ENCODE measurements around the gene FCN3.

Gene FCN3

DNA sequence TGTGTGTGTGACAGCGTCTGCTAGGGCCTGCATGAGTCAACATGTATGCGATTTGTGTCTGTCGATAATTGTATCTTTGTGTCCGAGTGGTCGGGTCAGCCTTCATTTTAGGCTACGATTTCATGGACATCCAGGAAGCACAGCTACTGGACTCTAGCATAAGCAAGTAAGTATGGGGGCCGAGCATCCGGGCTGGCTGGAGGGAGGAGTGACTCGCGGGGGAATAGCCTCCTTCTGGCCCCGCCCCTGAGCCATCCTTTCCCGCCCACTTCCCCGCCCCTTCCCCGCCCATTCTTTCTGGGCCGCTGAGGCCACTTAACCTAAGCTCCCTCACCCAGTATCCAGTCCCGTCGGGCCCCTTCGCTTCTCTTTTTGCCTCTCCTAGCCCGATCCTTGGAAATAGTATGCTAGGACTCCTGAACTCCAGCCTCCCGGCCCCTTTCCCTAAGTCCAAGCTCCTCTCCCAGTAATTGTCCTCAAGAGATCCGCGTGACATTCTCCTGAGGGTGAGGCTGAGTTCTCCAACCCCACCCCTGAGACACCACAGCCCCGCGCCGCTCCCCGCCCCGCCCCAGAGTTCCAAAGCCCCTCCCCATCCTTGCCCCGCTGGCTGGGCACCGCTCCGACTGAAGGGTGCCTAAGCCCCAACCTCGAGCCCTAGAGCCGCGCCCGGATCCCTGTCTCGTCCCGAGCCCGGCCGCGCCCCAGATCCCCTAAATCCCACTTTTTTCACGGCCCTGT lies 9.1 kb downstream of the FCN3 start:
- ChIA-PET POLR2A (ENCODE audit: low non-redundant PET) (interaction anchor here (0.8 to 1.2 kb wide), 6 partner anchors 12 to 65 kb away, joined by 3 to 11 read pairs (median 4); no protein-coding TSS in a partner anchor), CTCF (interaction anchor here (0.6 to 3.0 kb wide), 10 partner anchors 8 to 65 kb away, joined by 3 to 19 read pairs (median 4); no protein-coding TSS in a partner anchor)
- TF ChIP-seq, protein P1, sequence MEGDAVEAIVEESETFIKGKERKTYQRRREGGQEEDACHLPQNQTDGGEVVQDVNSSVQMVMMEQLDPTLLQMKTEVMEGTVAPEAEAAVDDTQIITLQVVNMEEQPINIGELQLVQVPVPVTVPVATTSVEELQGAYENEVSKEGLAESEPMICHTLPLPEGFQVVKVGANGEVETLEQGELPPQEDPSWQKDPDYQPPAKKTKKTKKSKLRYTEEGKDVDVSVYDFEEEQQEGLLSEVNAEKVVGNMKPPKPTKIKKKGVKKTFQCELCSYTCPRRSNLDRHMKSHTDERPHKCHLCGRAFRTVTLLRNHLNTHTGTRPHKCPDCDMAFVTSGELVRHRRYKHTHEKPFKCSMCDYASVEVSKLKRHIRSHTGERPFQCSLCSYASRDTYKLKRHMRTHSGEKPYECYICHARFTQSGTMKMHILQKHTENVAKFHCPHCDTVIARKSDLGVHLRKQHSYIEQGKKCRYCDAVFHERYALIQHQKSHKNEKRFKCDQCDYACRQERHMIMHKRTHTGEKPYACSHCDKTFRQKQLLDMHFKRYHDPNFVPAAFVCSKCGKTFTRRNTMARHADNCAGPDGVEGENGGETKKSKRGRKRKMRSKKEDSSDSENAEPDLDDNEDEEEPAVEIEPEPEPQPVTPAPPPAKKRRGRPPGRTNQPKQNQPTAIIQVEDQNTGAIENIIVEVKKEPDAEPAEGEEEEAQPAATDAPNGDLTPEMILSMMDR (conservative IDR thresholded peaks at IDR 0.05; ENCODE audit: low read depth), result no peak
- H3K27ac ChIP-seq, result peak overlapping the region; percentile 100
- DNase-seq (ENCODE audit: low spot score), result peak; percentile 90

DNA sequence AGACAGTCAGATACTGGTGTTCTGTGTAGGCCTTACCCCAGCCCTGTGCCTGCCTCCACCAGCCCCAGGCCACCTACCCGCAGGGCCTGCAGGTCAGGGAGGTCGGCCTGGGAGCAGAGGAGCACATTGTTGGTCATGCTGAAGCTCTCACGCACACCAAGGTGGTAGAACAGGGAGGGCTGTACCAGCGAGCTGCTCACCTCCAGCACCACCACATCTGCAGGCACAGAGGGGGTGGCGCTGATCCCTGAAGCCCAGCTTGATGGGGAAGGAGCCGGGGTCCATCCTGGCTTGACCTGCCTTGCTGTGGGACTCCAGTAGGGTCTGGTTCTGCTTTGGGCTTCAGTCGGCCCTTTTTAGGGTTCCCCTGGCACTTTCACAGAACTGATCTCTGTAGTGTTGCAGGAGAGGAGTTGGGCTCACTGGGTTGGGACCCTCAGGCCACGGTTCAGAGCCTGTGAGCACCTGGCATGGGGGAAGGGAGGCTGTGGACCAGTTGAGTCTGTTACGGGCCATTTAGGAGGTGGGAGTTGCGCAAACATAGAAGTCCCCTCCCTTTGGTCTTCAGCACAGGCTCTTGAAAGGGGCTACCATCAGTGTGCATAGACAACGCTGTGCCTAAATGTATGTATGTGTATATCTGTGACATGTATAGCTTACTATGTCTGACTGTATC lies 9.8 kb downstream of the FCN3 start:
- peak overlapping the region; percentile 100 for H3K27ac ChIP-seq
- ChIA-PET CTCF (interaction anchor here (1.4 to 2.9 kb wide), 3 partner anchors 7 to 64 kb away, joined by 4 to 18 read pairs (median 9); no protein-coding TSS in a partner anchor), POLR2A (ENCODE audit: low non-redundant PET) (interaction anchor here (0.8 to 1.2 kb wide), 5 partner anchors 12 to 64 kb away, joined by 3 to 11 read pairs (median 5); no protein-coding TSS in a partner anchor)
- TF ChIP-seq, protein P1 (conservative IDR thresholded peaks at IDR 0.05; ENCODE audit: low read depth), result no peak
- no peak for DNase-seq (ENCODE audit: low spot score)

DNA sequence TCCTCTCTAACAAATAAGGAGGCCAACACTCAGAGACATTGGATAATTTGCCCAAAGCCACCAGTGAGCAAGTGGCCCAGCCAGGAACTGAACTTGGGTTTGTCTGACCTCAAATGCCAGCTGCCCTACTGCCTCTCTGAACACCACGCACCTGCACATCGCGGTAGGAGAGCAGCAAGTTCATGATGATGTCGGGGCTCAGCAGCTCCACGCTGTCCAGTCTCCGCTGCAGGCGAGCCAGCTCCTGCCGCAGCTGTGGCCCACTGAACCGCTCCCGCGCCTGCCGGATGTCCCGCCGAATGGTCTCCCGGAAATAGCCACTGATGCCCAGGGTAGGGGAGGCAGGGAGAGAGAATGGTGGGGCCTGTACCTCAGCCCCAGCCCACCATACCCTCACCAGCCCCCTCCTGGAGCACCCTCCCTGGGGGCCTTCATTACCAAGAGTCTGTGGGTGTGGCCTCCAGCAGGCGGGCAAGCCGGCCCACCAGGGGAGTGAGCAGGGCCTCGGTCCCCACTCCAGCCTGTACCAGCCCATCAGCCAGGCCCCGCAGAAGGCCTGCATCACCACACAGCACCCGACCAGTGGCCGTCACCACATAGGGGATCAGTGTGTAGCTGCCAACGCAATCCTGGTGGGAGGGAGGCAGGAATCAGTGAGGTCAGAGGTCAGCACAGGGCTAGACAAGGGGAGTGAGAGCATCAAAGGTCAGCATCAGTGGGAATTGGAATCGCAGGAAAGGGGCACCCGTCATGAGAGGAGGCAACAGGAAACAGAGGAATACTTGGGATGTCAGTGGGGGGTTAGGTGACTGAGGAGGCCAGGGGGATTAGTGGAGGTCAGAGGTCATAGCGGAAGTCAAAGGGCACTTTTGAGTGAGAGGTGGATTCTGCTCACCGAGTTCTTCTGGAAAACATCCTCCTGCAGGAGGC lies 10.6 kb downstream of the FCN3 start:
- no peak for DNase-seq (ENCODE audit: low spot score)
- CTCF ChIA-PET, result no interaction called here
- peak overlapping the region; percentile 100 for H3K27ac ChIP-seq
- TF ChIP-seq, protein P1 (conservative IDR thresholded peaks at IDR 0.05; ENCODE audit: low read depth), result no peak
- POLR2A ChIA-PET (ENCODE audit: low non-redundant PET), result no interaction called here

DNA sequence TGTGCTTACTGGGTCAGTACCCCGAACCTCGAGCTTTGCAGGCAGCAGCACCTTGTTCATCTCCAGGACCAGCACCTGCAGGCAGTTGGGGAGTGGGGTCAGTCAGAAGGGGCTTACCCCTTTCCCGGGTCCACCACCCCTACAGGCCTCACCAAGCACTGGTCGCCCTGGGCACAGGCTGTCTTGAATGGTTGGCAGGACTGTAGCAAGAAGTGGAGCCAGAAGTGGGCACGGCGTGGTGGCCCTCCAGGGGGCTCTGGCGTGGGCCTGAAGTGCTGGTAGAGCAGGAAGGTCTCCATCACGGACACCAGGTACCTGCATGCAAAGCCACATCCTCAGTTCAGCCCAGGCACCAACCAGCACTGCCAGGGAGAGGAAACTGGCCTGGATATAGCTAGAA lies 13.1 kb downstream of the FCN3 start:
- CTCF ChIA-PET, result interaction anchor here (0.6 kb wide), 2 partner anchors 49 to 195 kb away, joined by 3 to 9 read pairs; no protein-coding TSS in a partner anchor
- POLR2A ChIA-PET (ENCODE audit: low non-redundant PET), result no interaction called here
- TF ChIP-seq, protein P1 (conservative IDR thresholded peaks at IDR 0.05; ENCODE audit: low read depth), result no peak
- peak overlapping the region; percentile 100 for H3K27ac ChIP-seq
- no peak for DNase-seq (ENCODE audit: low spot score)

DNA sequence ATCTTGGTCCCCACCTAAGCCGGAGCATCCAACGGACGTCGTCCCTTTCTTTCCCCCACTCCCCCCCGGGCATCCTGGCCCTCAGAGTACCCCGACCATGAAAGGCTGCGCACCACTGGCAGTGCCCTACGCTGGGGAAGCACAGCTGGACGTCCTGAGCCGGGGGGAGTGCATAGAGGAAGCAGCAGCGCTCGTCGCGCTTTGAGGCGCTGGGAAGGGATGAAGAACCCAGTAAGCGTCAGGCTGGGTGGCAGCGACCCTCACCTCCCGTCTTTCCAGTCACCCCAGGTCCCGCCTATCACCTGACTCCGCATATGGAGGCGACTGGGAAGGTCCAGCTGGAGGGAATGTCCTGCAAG lies 13.6 kb downstream of the FCN3 start:
- CTCF ChIA-PET, result interaction anchor here (0.7 kb wide), 1 partner anchor 61 kb away, joined by 3 read pairs; no protein-coding TSS in a partner anchor

More for the DNA sequence above, 13.6 kb downstream of the FCN3 start:
- peak overlapping the region; percentile 100; the same call in 1 of the 2 replicates for H3K27ac ChIP-seq
- TF ChIP-seq, protein P1 (conservative IDR thresholded peaks at IDR 0.05; ENCODE audit: low read depth), result no peak
- no peak for DNase-seq (ENCODE audit: low spot score)
- POLR2A ChIA-PET (ENCODE audit: low non-redundant PET), result no interaction called here

Measured in RWPE1 (cell line).